HEK293 (cell line): ENCODE results near the gene DNAH8.

Experiments used
- EGR2 ChIP-seq: fragments of 450-650 bp; formaldehyde crosslinking; IDR thresholded peaks from 2 replicates; pipeline ENCODE4 v1.5.1; 2016; ENCODE audit warnings: low read depth, missing biosample characterization, missing genetic modification characterization
- KLF7 ChIP-seq: fragments of 450-650 bp; formaldehyde crosslinking; IDR thresholded peaks from 2 replicates; pipeline ENCODE4 v1.5.1; 2016; ENCODE audit warnings: missing biosample characterization, missing genetic modification characterization, borderline replicate concordance
- OSR2 ChIP-seq: fragments of 450-650 bp; formaldehyde crosslinking; IDR thresholded peaks from 2 replicates; pipeline ENCODE4 v1.5.1; 2016; ENCODE audit warnings: missing biosample characterization, missing genetic modification characterization
- SCRT2 ChIP-seq: fragments of 450-650 bp; formaldehyde crosslinking; IDR thresholded peaks from 2 replicates; pipeline ENCODE4 v1.5.1; 2016; ENCODE audit warnings: missing biosample characterization, missing genetic modification characterization
- SP7 ChIP-seq: fragments of 450-650 bp; formaldehyde crosslinking; IDR thresholded peaks from 2 replicates; pipeline ENCODE4 v1.5.1; 2016; ENCODE audit warnings: missing biosample characterization, missing genetic modification characterization
- TRIM28 ChIP-seq: IDR thresholded peaks from 2 replicates; pipeline ENCODE4 v1.6.1; 2011; ENCODE audit warnings: low read length, control low read depth, borderline replicate concordance
- ZBTB20 ChIP-seq: fragments of 450-650 bp; formaldehyde crosslinking; IDR thresholded peaks from 2 replicates; pipeline ENCODE4 v1.5.1; 2016; ENCODE audit warnings: missing biosample characterization, missing genetic modification characterization
- ZBTB6 ChIP-seq: fragments of 450-650 bp; formaldehyde crosslinking; IDR thresholded peaks from 2 replicates; pipeline ENCODE4 v1.5.1; 2017; ENCODE audit warnings: missing biosample characterization, missing genetic modification characterization
- ZFP41 ChIP-seq: fragments of 450-650 bp; formaldehyde crosslinking; IDR thresholded peaks from 2 replicates; pipeline ENCODE4 v1.5.1; 2016; ENCODE audit warnings: missing biosample characterization, missing genetic modification characterization, borderline replicate concordance
- ZIC2 ChIP-seq: fragments of 450-650 bp; formaldehyde crosslinking; IDR thresholded peaks from 2 replicates; pipeline ENCODE4 v1.5.1; 2016; ENCODE audit warnings: missing biosample characterization, missing genetic modification characterization
- ZNF10 ChIP-seq: fragments of 450-650 bp; formaldehyde crosslinking; IDR thresholded peaks from 2 replicates; pipeline ENCODE4 v1.5.1; 2017; ENCODE audit warnings: missing biosample characterization, missing genetic modification characterization
- ZNF114 ChIP-seq: fragments of 450-650 bp; formaldehyde crosslinking; IDR thresholded peaks from 2 replicates; pipeline ENCODE4 v1.5.0; 2017; ENCODE audit warnings: missing biosample characterization, missing genetic modification characterization
- ZNF132 ChIP-seq: fragments of 450-650 bp; formaldehyde crosslinking; IDR thresholded peaks from 2 replicates; pipeline ENCODE4 v1.5.1; 2017; ENCODE audit warnings: missing biosample characterization, missing genetic modification characterization, borderline replicate concordance
- ZNF19 ChIP-seq: fragments of 450-650 bp; formaldehyde crosslinking; IDR thresholded peaks from 2 replicates; pipeline ENCODE4; 2016; ENCODE audit warnings: missing biosample characterization, missing genetic modification characterization, low read depth
- ZNF214 ChIP-seq: fragments of 450-650 bp; formaldehyde crosslinking; IDR thresholded peaks from 2 replicates; pipeline ENCODE4 v1.5.1; 2017; ENCODE audit warnings: missing biosample characterization, mild to moderate bottlenecking, missing genetic modification characterization, borderline replicate concordance
- ZNF274 ChIP-seq, 2 experiments: fragments of 200-500 bp in 1 of 2; fragments of 450-650 bp in 1 of 2; sonication (Bioruptor generic) in 1 of 2; formaldehyde crosslinking in 1 of 2; IDR thresholded peaks; 2 replicates each; pipeline versions ENCODE4 v1.5.1 to v1.6.1; 2014 to 2016; ENCODE audit warnings: borderline replicate concordance in 1 of 2, inconsistent platforms in 1 of 2, low read length in 1 of 2, missing biosample characterization in 1 of 2, missing genetic modification characterization in 1 of 2
- ZNF473 ChIP-seq: fragments of 450-650 bp; formaldehyde crosslinking; IDR thresholded peaks from 2 replicates; pipeline ENCODE4 v1.5.1; 2017; ENCODE audit warnings: missing biosample characterization, missing genetic modification characterization
- ZNF518A ChIP-seq: fragments of 450-650 bp; formaldehyde crosslinking; conservative IDR thresholded peaks from 2 replicates; pipeline ENCODE4 v1.5.1; 2016; ENCODE audit warnings: low read depth, missing biosample characterization, missing genetic modification characterization
- ZNF529 ChIP-seq: fragments of 450-650 bp; formaldehyde crosslinking; IDR thresholded peaks from 2 replicates; pipeline ENCODE4 v1.5.1; 2017; ENCODE audit warnings: missing genetic modification characterization, missing biosample characterization; ENCODE audit not compliant: insufficient replicate concordance
- ZNF596 ChIP-seq: fragments of 450-650 bp; IDR thresholded peaks from 2 replicates; pipeline ENCODE4 v1.5.0; 2018; ENCODE audit warnings: missing biosample characterization, mild to moderate bottlenecking, missing genetic modification characterization, moderate library complexity
- ZNF600 ChIP-seq: fragments of 450-650 bp; formaldehyde crosslinking; IDR thresholded peaks from 2 replicates; pipeline ENCODE4 v1.5.1; 2016; ENCODE audit warnings: missing biosample characterization, missing genetic modification characterization
- ZNF692 ChIP-seq: fragments of 450-650 bp; formaldehyde crosslinking; IDR thresholded peaks from 2 replicates; pipeline ENCODE4 v1.5.1; 2016; ENCODE audit warnings: missing biosample characterization, missing genetic modification characterization
- ZSCAN4 ChIP-seq: fragments of 450-650 bp; formaldehyde crosslinking; IDR thresholded peaks from 2 replicates; pipeline ENCODE4 v1.5.1; 2017; ENCODE audit warnings: missing biosample characterization, missing genetic modification characterization
- ZXDB ChIP-seq: fragments of 450-650 bp; formaldehyde crosslinking; IDR thresholded peaks from 2 replicates; pipeline ENCODE4 v1.5.1; 2016; ENCODE audit warnings: missing biosample characterization, missing genetic modification characterization

DNAH8 gene

GRCh38 chr6:38975621-38976049 is 260.5 kb downstream of the DNAH8 start (continued):
- no peak for TF ChIP-seq ZNF274 (IDR thresholded peaks at IDR 0.05; ENCODE audit: low read length)
- TF ChIP-seq ZNF274 (tag by site-specific recombination; IDR thresholded peaks at IDR 0.05; ENCODE audit: borderline replicate concordance), result no peak
- peak; percentile 30; the same call in 1 of the 2 replicates for TF ChIP-seq ZNF596 (tag by site-specific recombination)
- 0 out of 2 replicates have a peak, but pooled peaks have one; percentile 38 for TF ChIP-seq ZNF692 (tag by site-specific recombination)
- peak; percentile 94 for TF ChIP-seq ZXDB (tag by site-specific recombination)
- no peak for TF ChIP-seq ZNF529 (tag by site-specific recombination)
- no peak for TF ChIP-seq ZNF19 (tag by site-specific recombination)
- no peak; the same call in 1 of the 2 replicates for TF ChIP-seq ZNF518A (tag by site-specific recombination)
- no peak for TF ChIP-seq SP7
- TF ChIP-seq ZNF473 (tag by site-specific recombination), result no peak
- TF ChIP-seq ZNF10 (tag by site-specific recombination), result 0 out of 2 replicates have a peak, but pooled peaks have one; percentile 17
- TF ChIP-seq TRIM28, result no peak
- TF ChIP-seq KLF7, result no peak
- TF ChIP-seq ZNF114 (tag by site-specific recombination), result no peak
- TF ChIP-seq EGR2 (tag by site-specific recombination), result no peak
- TF ChIP-seq ZSCAN4, result no peak
- TF ChIP-seq ZBTB20 (tag by site-specific recombination), result peak; percentile 50; the same call in 1 of the 2 replicates
- TF ChIP-seq ZIC2, result peak; percentile 75
- no peak for TF ChIP-seq ZNF600 (tag by site-specific recombination)
- no peak for TF ChIP-seq ZBTB6 (tag by site-specific recombination)
- TF ChIP-seq OSR2, result peak; percentile 71
- peak; percentile 71; the same call in 1 of the 2 replicates for TF ChIP-seq SCRT2 (tag by site-specific recombination)
- TF ChIP-seq ZNF214 (tag by site-specific recombination), result no peak
- TF ChIP-seq ZNF132 (tag by site-specific recombination), result no peak
- no peak for TF ChIP-seq ZFP41 (tag by site-specific recombination)
